GM18520 (cell line): ENCODE data around the gene C11orf86.

Experiments
- ATAC-seq: cut with Tn5 transposase; IDR thresholded peaks from one replicate; pipeline ENCODE4 v1.9.1; 2021; ENCODE audit not compliant: unreplicated experiment

Gene C11orf86

GRCh38 chr11:67022961-67023956 is 48.2 kb downstream of the C11orf86 start, which contains the start of gene SYT12:
Gene SYT12, plus strand, starts transcription at chr11:67023134. Its CDS starts 7,011 bp downstream, at chr11:67030145.
- ATAC-seq: no peak

- ATAC-seq: no peak
Observed at GRCh38 chr11:67023957-67024353, 48.9 kb downstream of the C11orf86 start.

GRCh38 chr11:67024410-67024809 is 49.3 kb downstream of the C11orf86 start:
- no peak for ATAC-seq

DNA sequence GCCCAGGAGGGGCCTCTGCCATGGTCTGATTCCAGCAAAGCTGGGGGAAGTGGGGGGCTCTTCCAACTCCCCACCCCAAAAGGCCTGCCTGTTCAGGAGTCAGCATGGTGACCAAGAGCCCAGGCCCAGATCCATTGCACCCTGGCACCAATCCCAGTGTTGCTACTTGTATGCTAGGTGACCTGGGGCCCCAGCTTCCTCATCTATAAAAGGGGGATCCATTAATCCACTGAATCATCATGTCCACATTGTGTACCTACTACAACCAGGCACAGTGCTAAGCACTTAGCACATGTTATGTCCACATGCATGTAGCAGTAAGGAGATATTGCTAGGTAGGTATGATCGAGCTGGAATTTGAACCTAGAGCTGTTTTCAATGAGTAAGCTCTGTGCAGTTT is 49.9 kb downstream of the C11orf86 start:
- no peak for ATAC-seq

DNA sequence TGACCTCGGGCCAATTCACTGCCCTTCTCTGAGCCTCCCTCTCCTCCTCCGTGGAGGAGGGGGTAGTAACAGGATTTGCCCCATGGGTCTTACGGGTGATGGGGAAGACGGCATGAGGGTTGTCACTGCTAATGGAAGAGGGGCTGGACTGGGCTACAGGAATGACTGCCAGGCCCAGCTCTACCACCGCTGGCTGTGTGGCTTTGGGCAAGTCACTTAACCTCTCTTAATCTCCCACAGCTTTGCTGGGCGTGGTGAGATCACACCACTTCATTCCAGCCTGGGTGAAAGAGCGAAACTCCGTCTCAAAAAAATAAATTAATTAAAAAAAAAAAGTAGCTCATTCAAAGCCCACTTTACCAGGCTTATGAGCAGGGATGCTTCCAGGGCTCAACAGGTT is 50.6 kb downstream of the C11orf86 start:
- ATAC-seq: no peak
